ENCODE data around the gene PRR7.
A peak's percentile ranks its signal among the peaks of the same experiment; 100 is the strongest.

Gene PRR7

GRCh38 chr5:177476531-177477233 lies 30.1 kb downstream of the PRR7 start:
- H3K27ac ChIP-seq: peak overlapping the region in 3 of 11 experiments; percentile 79 to 89 (median 83); a peak in 4 of 22 replicates
- H3K4me2 ChIP-seq: peak overlapping the region in 10 of 11 experiments; percentile 0 to 95 (median 84); a peak in 13 of 22 replicates
- H3K36me3 ChIP-seq: peaks cover 0 to 12% (median 8%) of the 10 kb centered on the region in 11 experiments; a peak in 19 of 22 replicates
- peaks cover 6 to 59% (median 11%) of the 10 kb centered on the region in 11 experiments; a peak in 21 of 22 replicates for H4K20me1 ChIP-seq
- no peaks in the 10 kb centered on the region for H3K27me3 ChIP-seq
- H3K9ac ChIP-seq: 0 out of 22 replicates have a peak overlapping the region, but pooled peaks of 1 of the 11 experiments have one; percentile 74
- H3K9me3 ChIP-seq (replicated peaks in 1 of 11): no peaks in the 10 kb centered on the region
- TF ChIP-seq Cebpa-rat (IDR thresholded peaks at IDR 0.05): no peak
- H3K4me3 ChIP-seq: no peak overlapping the region
- peaks cover 75 to 88% (median 86%) of the 10 kb centered on the region in 10 experiments for H3K4me1 ChIP-seq

GRCh38 chr5:177477701-177478477 lies 31.3 kb downstream of the PRR7 start:
- Histone ChIP-seq H3K4me2 (peak overlapping the region; percentile 80 to 95 (median 89)), H4K20me1 (peaks cover 0 to 61% (median 7%) of the 10 kb centered on the region in 11 experiments; a peak in 11 of 22 replicates), H3K27ac (peak overlapping the region in 8 of 11 experiments; percentile 79 to 91 (median 84); a peak in 16 of 22 replicates), H3K4me3 (peak overlapping the region in 1 of 10 experiments; percentile 2; a peak in 1 of 20 replicates), H3K9ac (peak overlapping the region in 8 of 11 experiments; percentile 14 to 78 (median 69); a peak in 15 of 22 replicates), H3K4me1 (peaks cover 68 to 91% (median 84%) of the 10 kb centered on the region in 10 experiments), H3K9me3 (replicated peaks in 1 of 11) (no peaks in the 10 kb centered on the region), H3K27me3 (no peaks in the 10 kb centered on the region), H3K36me3 (peaks cover under 1 to 19% (median 13%) of the 10 kb centered on the region in 11 experiments; a peak in 20 of 22 replicates)
- no peak for TF ChIP-seq Cebpa-rat (IDR thresholded peaks at IDR 0.05)

- Histone ChIP-seq H3K27ac (peak overlapping the region in 10 of 11 experiments; percentile 45 to 91 (median 84); a peak in 20 of 22 replicates), H3K9ac (peak overlapping the region in 9 of 11 experiments; percentile 58 to 78 (median 72); a peak in 20 of 22 replicates)
Observed at GRCh38 chr5:177478711-177479646, 32.4 kb downstream of the PRR7 start.

GRCh38 chr5:177479774-177480173 lies 33.2 kb downstream of the PRR7 start:
- Histone ChIP-seq H3K27me3 (no peaks in the 10 kb centered on the region), H3K9me3 (replicated peaks in 1 of 11) (no peaks in the 10 kb centered on the region), H3K36me3 (peaks cover 20 to 38% (median 32%) of the 10 kb centered on the region in 11 experiments), H3K4me3 (peak overlapping the region in 5 of 10 experiments; percentile 14 to 48 (median 16); a peak in 5 of 20 replicates), H4K20me1 (peaks cover 0 to 72% (median 24%) of the 10 kb centered on the region in 11 experiments; a peak in 14 of 22 replicates), H3K9ac (peak overlapping the region in 9 of 11 experiments; percentile 58 to 78 (median 72); a peak in 19 of 22 replicates), H3K27ac (peak overlapping the region in 10 of 11 experiments; percentile 45 to 91 (median 84); a peak in 20 of 22 replicates), H3K4me1 (peaks cover 58 to 94% (median 74%) of the 10 kb centered on the region in 10 experiments), H3K4me2 (peak overlapping the region; percentile 80 to 95 (median 89))
- TF ChIP-seq Cebpa-rat (IDR thresholded peaks at IDR 0.05): no peak

More at GRCh38 chr5:177478711-177479646, 32.4 kb downstream of the PRR7 start:
- H3K4me3 ChIP-seq: peak overlapping the region in 5 of 10 experiments; percentile 15 to 48 (median 21); a peak in 6 of 20 replicates
- TF ChIP-seq Cebpa-rat (IDR thresholded peaks at IDR 0.05): peak in 8 of 11 experiments; percentile 15 to 85 (median 48); a peak in 10 of 22 replicates
- no peaks in the 10 kb centered on the region for H3K27me3 ChIP-seq
- H3K4me1 ChIP-seq: peaks cover 66 to 94% (median 82%) of the 10 kb centered on the region in 10 experiments
- H4K20me1 ChIP-seq: peaks cover 0 to 72% (median 17%) of the 10 kb centered on the region in 11 experiments; a peak in 14 of 22 replicates
- peaks cover 12 to 30% (median 24%) of the 10 kb centered on the region in 11 experiments for H3K36me3 ChIP-seq
- H3K9me3 ChIP-seq (replicated peaks in 1 of 11): no peaks in the 10 kb centered on the region
- H3K4me2 ChIP-seq: peak overlapping the region; percentile 80 to 95 (median 89)

GRCh38 chr5:177482359-177482795 lies 35.8 kb downstream of the PRR7 start:
- peaks cover 41 to 64% (median 56%) of the 10 kb centered on the region in 11 experiments for H3K36me3 ChIP-seq
- no peaks in the 10 kb centered on the region for H3K27me3 ChIP-seq
- peaks cover 35 to 69% (median 55%) of the 10 kb centered on the region in 10 experiments for H3K4me1 ChIP-seq
- no peak overlapping the region for H3K9ac ChIP-seq
- no peak for TF ChIP-seq Cebpa-rat (IDR thresholded peaks at IDR 0.05)
- peak overlapping the region in 3 of 11 experiments; percentile 12 to 30 (median 17); a peak in 4 of 22 replicates for H3K27ac ChIP-seq
- H3K4me2 ChIP-seq: peak overlapping the region in 2 of 11 experiments; percentile 92 to 94; a peak in 3 of 22 replicates
- no peaks in the 10 kb centered on the region for H3K9me3 ChIP-seq (replicated peaks in 1 of 11)
- H4K20me1 ChIP-seq: peaks cover 0 to 95% (median 31%) of the 10 kb centered on the region in 11 experiments; a peak in 15 of 22 replicates
- H3K4me3 ChIP-seq: no peak overlapping the region

- Histone ChIP-seq H3K4me1 (peaks cover 28 to 68% (median 50%) of the 10 kb centered on the region in 10 experiments), H3K9ac (no peak overlapping the region), H3K4me2 (no peak overlapping the region), H3K36me3 (peaks cover 48 to 71% (median 63%) of the 10 kb centered on the region in 11 experiments), H3K9me3 (replicated peaks in 1 of 11) (no peaks in the 10 kb centered on the region), H3K4me3 (no peak overlapping the region), H3K27ac (no peak overlapping the region; a peak in 1 of 22 replicates), H4K20me1 (peaks cover 0 to 97% (median 35%) of the 10 kb centered on the region in 11 experiments; a peak in 18 of 22 replicates), H3K27me3 (no peaks in the 10 kb centered on the region)
- no peak for TF ChIP-seq Cebpa-rat (IDR thresholded peaks at IDR 0.05)
Observed at GRCh38 chr5:177483042-177483441, 36.4 kb downstream of the PRR7 start.
